ENCODE results near the gene SYCE1L.
A peak's percentile ranks its signal among the peaks of the same experiment; 100 is the strongest.
"Not testable (repeated sequence)": the region's sequence is repeated elsewhere in the genome, so short reads cannot be mapped to it uniquely, and the experiment has no call there.

The SYCE1L gene

DNA sequence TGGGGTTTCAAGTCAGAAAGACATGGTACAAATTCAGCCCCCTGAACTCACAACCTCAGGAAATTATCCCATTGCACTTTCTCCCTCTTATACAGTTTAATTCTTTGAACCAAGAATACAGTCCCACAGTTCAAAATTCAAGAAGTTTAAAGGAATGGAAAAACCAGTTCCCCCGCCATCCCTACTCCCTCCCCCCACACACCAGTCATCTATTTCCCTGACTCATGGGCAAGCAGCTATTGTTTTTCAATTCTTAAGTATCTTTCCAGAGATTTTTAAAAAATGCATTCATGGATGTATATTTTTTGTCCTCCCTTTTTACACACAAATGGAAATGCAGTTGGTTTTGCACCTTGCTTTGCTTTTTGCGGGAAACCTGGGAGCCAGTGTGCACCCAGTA lies 7.3 kb downstream of the SYCE1L start:
- no peak for DNase-seq

GRCh38 chr16:77207030-77207429 lies 7.8 kb downstream of the SYCE1L start:
- DNase-seq = no peak

DNA sequence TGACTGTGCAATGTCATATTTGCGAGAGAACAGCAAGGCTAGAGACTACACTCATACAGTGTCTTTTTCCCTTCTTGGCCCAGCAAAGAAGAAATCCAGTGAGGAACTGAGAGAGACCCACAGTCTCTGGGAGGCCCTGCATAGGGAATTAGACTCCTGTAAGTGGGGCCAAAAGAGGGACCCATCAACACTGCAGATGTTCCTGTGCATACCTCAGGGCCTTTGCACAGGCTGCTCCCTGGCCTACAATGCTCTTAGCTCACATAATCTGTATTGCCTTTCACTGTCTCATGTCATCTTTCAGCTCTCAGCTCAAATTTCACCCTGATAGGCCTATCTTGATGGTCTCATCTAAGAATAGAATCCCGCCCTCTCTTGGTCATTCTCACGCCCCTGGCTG lies 9.2 kb downstream of the SYCE1L start:
- no peak for DNase-seq

DNA sequence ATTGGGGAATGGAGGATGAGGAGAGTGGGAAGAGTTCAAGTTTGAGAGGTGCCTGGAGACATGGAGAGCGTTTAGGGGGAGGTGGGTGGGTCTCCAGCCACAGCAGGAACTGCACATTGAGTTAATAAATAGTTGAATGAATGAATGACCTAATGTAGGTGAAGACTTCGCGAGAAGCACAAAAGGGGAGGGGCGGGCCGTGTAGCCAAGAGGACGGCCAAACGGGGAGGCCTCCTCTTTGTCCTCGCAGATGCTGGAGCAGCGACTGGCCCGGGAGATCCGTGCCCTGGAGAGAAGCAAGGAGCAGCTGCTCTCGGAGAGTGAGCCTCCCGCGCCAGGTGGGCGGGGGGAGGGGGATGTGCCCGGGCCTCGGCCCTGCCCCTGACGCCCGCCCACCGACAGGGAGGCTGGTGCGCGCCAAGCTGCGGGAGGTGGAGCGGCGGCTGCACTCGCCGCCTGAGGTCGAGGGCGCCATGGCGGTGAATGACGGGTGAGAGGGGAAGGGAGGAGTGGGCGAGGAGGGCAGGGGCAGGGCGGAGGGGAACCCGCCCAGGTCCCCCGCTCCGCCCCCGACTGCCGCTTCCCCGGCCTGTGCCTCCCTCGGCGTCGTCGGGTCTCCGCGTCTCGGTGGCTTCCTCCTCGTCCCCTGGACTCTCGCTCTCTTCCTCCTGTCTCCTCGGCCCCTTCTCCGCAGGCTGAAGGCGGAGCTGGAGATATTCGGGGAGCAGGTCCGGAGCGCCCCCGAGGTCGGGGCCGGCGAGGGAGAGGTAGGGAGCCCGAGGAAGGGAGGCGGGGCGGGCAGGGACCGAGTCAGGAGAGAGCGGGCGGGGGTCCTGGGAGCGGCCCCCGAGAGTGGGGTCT lies 12.9 kb downstream of the SYCE1L start:
- peak; percentile 30 to 52 for DNase-seq

- DNase-seq = peak; percentile 32 to 59
These were observed 13.7 kb downstream of the SYCE1L start for GRCh38 chr16:77212741-77213541.

GRCh38 chr16:77213542-77214106 lies 14.4 kb downstream of the SYCE1L start:
- DNase-seq = no peak

GRCh38 chr16:77214411-77215138 lies 15.4 kb downstream of the SYCE1L start:
- peak in 1 of 2 donors; percentile 27 for DNase-seq

DNA sequence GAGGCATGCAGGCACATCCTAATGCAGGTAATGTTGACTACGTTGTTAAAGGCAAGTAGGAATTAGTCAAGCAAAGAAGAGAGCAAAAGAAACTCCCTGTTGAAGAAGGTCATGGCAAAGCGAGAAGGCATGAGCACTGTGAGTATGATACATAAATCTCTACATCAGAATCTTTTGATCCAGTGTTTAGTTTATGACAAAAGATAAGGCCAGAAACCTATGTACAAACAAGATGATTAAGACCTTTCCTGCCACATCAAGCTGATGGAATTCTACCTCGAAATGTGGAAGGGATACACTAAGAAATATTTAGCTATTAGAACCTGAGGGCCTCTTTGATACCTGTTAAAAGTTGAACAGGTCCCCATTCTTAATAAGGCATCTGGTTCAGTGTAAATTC lies 20.2 kb downstream of the SYCE1L start:
- DNase-seq = no peak

DNA sequence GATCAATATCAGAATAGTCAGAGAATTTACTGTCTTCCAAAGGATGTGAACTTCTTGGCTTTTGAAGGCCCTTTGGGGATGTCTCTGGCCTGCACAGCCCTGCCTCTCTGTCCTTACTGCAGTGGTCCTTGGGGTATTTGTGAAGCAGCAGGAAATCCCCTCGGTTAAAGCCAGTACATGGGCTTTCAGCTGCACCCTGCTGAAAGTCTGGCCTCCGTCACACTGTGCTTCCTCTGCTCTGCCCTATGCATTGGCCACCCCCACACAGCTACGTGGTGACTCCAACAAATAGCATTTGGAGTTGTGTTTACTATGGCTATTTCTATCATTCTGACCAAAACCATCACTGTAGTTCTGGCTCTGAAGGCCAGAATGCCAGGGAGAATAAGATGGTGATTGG lies 21.2 kb downstream of the SYCE1L start:
- DNase-seq = no peak

DNA sequence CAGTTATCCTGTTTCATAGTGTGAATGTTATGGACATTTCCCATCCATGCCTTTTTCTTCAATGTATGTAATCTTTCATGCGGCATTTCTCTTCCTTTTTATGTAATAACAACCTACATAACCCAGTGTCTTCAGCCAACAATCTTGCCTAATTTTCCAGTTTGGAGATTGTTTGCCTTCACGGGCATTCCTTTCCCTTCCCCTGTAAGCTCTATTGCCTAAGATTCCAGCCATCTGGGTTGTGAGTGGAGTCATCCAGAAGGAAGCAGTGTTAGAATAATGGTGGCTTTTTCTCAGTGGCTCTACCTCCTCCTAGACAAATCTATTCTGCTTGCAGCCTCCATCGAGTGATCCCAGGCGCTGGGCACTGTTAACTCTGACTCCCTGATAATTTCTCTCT lies 22.3 kb downstream of the SYCE1L start:
- no peak for DNase-seq

DNA sequence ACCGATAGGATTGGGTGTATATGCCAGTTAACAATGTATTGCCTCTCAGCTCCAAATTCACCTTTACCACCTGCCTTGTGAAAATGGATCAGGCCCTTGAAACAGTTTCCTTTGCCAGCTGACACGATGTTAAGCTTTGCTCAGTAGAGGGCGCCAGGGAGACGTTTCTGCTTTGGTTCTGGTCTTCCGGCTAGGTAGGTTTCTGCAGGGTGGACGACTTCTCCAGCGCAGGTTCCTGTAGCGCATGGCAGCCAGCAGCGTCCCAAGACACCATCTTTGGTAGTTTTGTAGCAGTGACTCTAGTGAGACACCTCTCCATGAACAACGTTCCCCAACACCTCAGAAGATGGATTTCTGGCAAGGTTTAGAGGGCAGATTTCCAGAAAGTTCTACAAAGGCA lies 24.0 kb downstream of the SYCE1L start:
- no peak for DNase-seq

DNA sequence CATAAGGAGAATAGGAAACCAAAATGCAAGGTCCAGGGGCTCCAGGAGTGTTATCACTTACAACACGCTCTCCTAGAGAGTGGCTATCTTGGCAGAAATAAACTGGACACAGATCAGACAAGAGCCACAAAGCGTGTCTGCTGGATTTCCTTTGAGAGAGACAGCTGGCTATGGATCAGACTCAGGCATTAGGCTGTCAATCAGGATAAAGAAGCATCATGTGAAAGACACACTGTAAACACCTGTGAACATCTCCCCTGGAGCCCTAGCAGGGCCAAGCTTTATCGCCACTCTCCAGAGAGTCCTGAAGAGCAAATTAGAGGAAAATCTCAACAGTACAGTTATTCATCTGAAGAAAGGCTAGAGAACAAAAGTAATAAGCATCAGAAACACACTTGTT lies 26.0 kb downstream of the SYCE1L start:
- DNase-seq = no peak

DNA sequence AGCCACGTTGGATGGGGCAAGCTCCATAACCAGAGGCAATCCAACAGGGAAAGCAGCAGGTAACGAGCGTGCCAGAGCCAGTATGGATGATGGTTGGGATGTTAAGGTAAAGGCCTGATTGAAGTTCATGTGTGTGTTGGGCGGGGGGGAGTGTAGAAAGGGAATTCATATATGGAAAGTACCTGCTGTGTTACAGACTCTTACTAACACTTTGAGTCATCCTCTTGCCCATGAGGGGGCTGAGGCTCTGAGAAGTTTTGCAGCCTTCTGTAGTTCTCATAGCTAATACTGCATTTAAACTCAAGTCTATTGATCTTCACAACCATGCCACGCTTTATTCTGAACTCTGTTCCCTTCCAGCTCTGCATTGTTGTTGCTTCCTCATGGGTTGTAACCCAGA lies 28.5 kb downstream of the SYCE1L start:
- no peak for DNase-seq

DNA sequence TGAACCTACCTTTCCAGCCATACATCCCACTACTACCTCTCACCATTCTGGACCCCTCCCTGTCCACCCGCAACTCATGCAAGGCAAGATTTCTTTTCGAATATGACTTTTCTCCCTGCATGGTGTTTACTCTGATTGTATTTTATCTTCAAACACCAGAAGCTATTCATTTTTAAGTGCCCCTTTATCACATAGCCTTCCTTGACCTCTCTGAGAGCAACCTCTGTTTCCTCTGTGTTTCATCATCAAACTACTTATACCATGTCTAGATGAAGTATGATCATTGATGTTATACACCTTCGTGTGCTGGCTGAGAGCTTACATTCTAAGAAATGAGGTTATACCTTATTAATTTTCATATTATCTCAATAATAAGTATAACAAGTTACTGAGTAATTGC lies 31.8 kb downstream of the SYCE1L start:
- DNase-seq = no peak

GRCh38 chr16:77233799-77234519 lies 34.8 kb downstream of the SYCE1L start:
- DNase-seq = no peak

DNA sequence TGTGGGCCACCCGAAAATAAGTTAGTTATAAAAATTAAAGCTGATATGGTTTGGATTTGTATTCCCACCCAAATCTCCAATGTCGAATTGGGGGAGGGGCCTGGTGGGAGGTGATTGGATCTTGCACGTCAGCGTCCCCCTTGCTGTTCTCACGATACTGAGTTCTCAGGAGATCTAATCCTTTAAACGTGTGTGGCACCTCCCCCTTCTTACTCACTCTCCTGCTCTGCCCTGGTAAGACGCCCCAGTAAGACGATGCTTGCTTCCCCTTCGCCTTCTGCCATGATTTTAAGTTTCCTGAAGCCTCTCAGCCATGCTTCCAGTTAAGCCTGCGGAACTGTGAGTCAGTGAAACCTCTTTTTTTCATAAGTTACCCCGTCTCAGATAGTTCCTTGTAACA lies 35.4 kb downstream of the SYCE1L start:
- no peak for DNase-seq

DNA sequence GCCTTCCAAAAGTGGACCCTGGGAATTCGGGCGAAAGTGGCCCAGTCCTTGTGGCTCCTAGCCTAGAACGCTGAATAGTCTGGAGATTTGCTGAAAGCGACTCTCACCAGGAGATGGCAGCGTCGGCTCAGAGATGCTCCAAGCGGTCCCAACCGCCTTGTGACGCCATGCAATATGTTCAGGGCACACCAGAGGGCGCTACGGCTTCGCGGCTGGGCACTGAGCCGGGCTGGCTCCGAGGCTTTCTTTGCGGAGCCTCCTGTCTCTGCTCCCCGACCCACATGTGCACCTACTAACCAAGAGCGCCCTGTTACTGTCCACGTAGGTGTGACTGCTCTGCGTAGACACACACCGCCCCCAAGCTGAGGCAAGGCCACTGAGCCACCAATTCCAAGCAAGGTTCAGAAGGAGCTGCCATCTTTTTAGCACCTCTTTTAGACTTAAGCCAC lies 36.9 kb downstream of the SYCE1L start:
- DNase-seq = peak; percentile 86 to 90

DNA sequence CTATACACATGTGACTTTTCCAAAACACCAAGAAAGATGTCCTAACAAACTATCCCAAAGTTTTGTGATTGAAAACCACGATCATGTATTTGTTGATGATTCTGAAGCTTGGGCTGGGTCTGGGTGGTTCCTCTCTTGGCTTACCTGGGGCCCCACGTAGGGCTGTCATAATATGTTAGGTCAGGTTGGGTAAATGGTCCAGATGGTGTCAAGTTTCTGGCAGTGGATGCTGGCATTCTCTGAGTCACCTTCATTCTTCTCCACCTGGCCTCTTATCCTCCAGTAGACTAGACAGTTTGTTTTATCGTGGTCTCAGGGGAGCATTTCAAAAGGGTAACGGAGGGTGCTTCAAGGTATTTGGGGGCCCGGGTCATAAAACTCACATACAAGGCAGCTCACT lies 39.4 kb downstream of the SYCE1L start:
- no peak for DNase-seq

GRCh38 chr16:77242471-77242870 lies 43.3 kb downstream of the SYCE1L start:
- not testable (repeated sequence) for DNase-seq

DNA sequence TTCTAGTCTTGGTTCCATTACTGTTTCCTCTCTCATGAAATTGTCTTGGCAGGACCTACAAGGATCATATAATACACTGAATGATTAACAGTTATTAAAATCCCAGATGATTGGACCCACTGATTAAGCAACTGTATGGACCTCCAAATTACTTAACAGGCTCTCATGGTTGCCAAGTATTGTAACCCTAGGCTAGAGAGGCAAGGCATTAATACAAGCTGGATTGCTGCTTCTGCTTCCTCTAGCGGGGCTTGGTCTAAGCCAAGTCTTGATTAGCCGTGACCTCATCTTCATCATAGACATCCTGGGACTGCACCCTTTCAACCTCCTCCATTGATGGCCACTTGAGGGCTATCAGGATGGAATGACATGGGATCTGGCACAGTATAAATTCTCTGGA lies 46.9 kb downstream of the SYCE1L start:
- DNase-seq = no peak

GRCh38 chr16:77250400-77250799 lies 51.2 kb downstream of the SYCE1L start:
- DNase-seq = no peak

All from inflammatory macrophage (primary cell).